Endothelial cell of umbilical vein (primary cell): ENCODE measurements around the gene EYS. TPM values are rescaled to one million over a fixed set of nuclear protein-coding genes. Genes with fewer than 3 reads are reported as not detected.

Source experiments
- BruUV-seq: library from RNA; stranded (reverse); fragments of 400-500 nt; replicated peaks from 2 replicates; lab custom pipeline; 2021; lab: Mats Ljungman, UMichigan
- CTCF ChIA-PET: fragments of 300-600, 350-600 bp; sonication (Branson Sonifier 250); formaldehyde crosslinking; loops from one replicate; lab custom pipeline; 2021; ENCODE audit warnings: antibody characterized with exemption, inconsistent platforms; lab: Charles Lee
- POLR2A ChIA-PET: fragments of 300-600, 350-600 bp; sonication (Branson Sonifier 250); formaldehyde crosslinking; loops from one replicate; lab custom pipeline; 2021; ENCODE audit warnings: antibody characterized with exemption, inconsistent platforms; lab: Charles Lee
- DNase-seq: peaks from one replicate; pipeline ENCODE4 v3.0.0-alpha.2; 2011; ENCODE audit warnings: low read depth, low spot score
- FAIRE-seq: peaks from 2 replicates; lab custom pipeline; 2011; peaks lifted over from hg19 to GRCh38; lab: Jason Lieb, UNC
- H2AFZ ChIP-seq: 2 replicates; pipeline ENCODE4 v1.6.0; 2012; ENCODE audit warnings: low read depth, low read length, control low read depth, inconsistent platforms
- H3K27ac ChIP-seq: 2 replicates; pipeline ENCODE4 v1.5.1; 2011; ENCODE audit warnings: low read depth, mild to moderate bottlenecking, control low read depth, low read length, moderate library complexity; ENCODE audit not compliant: insufficient read depth
- H3K27me3 ChIP-seq, 2 experiments: 2 replicates each; pipeline versions ENCODE4 v1.6.0 to v1.6.1; 2011; ENCODE audit warnings: low read length in 2 of 2, mixed read lengths in 1 of 2; ENCODE audit not compliant: control insufficient read depth in 2 of 2, insufficient read depth in 2 of 2
- H3K36me3 ChIP-seq, 2 experiments: 2 replicates in 1 of 2; 3 replicates in 1 of 2; pipeline ENCODE4 v1.5.1; 2011; ENCODE audit warnings: low read length in 2 of 2, mild to moderate bottlenecking in 1 of 2, moderate library complexity in 1 of 2; ENCODE audit not compliant: control insufficient read depth in 2 of 2, insufficient read depth in 2 of 2; ENCODE audit errors: extremely low read depth in 1 of 2
- H3K4me1 ChIP-seq: 3 replicates; pipeline ENCODE4 v1.5.1; 2011; ENCODE audit warnings: mild to moderate bottlenecking, low read length; ENCODE audit not compliant: control insufficient read depth, insufficient read depth; ENCODE audit errors: extremely low read depth
- H3K4me2 ChIP-seq: 2 replicates; pipeline ENCODE4 v1.6.1; 2011; ENCODE audit warnings: low read length, control low read depth, mixed read lengths; ENCODE audit not compliant: insufficient read depth
- H3K4me3 ChIP-seq, 3 experiments: fragments of 200-600 bp in 1 of 3; sonication (generic), shearing (Covaris generic) in 1 of 3; replicated peaks in 1 of 3; 2 replicates each; pipeline ENCODE4 v1.5.1; 2011 to 2016; ENCODE audit warnings: control low read depth in 3 of 3, low read length in 3 of 3, mild to moderate bottlenecking in 2 of 3, inconsistent platforms in 1 of 3, low read depth in 1 of 3, moderate library complexity in 1 of 3; ENCODE audit not compliant: insufficient read depth in 1 of 3
- H3K79me2 ChIP-seq: 2 replicates; pipeline ENCODE4 v1.6.0; 2012; ENCODE audit warnings: low read length, inconsistent platforms; ENCODE audit not compliant: control insufficient read depth, insufficient read depth
- H3K9ac ChIP-seq: replicated peaks from 2 replicates; pipeline ENCODE3; 2011; ENCODE audit warnings: low read length, control low read depth; ENCODE audit not compliant: insufficient read depth; ENCODE audit errors: extremely low read depth
- H3K9me1 ChIP-seq: replicated peaks from 3 replicates; pipeline ENCODE4 v1.6.0; 2011; ENCODE audit warnings: mild to moderate bottlenecking, low read length; ENCODE audit not compliant: control insufficient read depth, insufficient read depth; ENCODE audit errors: extremely low read depth
- H3K9me3 ChIP-seq: replicated peaks from 2 replicates; pipeline ENCODE4 v1.5.1; 2012; ENCODE audit warnings: low read length, inconsistent platforms; ENCODE audit not compliant: control insufficient read depth, insufficient read depth
- H4K20me1 ChIP-seq: replicated peaks from 2 replicates; pipeline ENCODE3; 2011; ENCODE audit warnings: mild to moderate bottlenecking, low read length; ENCODE audit not compliant: control insufficient read depth, insufficient read depth; ENCODE audit errors: extremely low read depth
- CTCF ChIP-seq, 2 donors: IDR thresholded peaks; 1 replicate in 1 of 2; 2 replicates in 1 of 2; pipeline ENCODE4 v1.5.1; 2011; ENCODE audit warnings: low read length in 2 of 2, mild to moderate bottlenecking in 2 of 2, moderate library complexity in 2 of 2, control low read depth in 1 of 2, inconsistent platforms in 1 of 2, low read depth in 1 of 2; ENCODE audit not compliant: insufficient read depth in 1 of 2; ENCODE audit errors: extremely low read depth in 1 of 2
- EZH2 ChIP-seq: IDR thresholded peaks from 2 replicates; pipeline ENCODE4 v1.6.1; 2012; ENCODE audit warnings: borderline replicate concordance, low read depth, mild to moderate bottlenecking, moderate library complexity, low read length, inconsistent platforms; ENCODE audit not compliant: severe bottlenecking
- FOS ChIP-seq: IDR thresholded peaks from 2 replicates; pipeline ENCODE4 v1.6.1; 2011; ENCODE audit warnings: mild to moderate bottlenecking, low read length, moderate library complexity, borderline replicate concordance; ENCODE audit not compliant: insufficient read depth
- GATA2 ChIP-seq: IDR thresholded peaks from 2 replicates; pipeline ENCODE4 v1.7.0; 2011; ENCODE audit warnings: low read depth, mild to moderate bottlenecking, moderate library complexity, mixed read lengths, low read length; ENCODE audit not compliant: insufficient read length, insufficient read depth
- JUN ChIP-seq: IDR thresholded peaks from 2 replicates; pipeline ENCODE4 v1.6.1; 2011; ENCODE audit warnings: borderline replicate concordance, low read depth; ENCODE audit not compliant: insufficient read length, insufficient read depth
- MYC ChIP-seq: IDR thresholded peaks from one replicate; pipeline ENCODE4 v1.6.1; 2011; ENCODE audit warnings: mild to moderate bottlenecking, low read depth, low read length
- POLR2A ChIP-seq: IDR thresholded peaks from 2 replicates; pipeline ENCODE4 v1.6.1; 2012; ENCODE audit warnings: low read depth, mild to moderate bottlenecking, control low read depth, low read length
- POLR2AphosphoS5 ChIP-seq: IDR thresholded peaks from 2 replicates; pipeline ENCODE4 v1.6.1; 2012; ENCODE audit warnings: low read depth, mild to moderate bottlenecking, control low read depth, low read length, moderate library complexity; ENCODE audit not compliant: insufficient read depth
- dilution Hi-C: fragments of 300-500 bp; cut with MboI; formaldehyde crosslinking; loops from one replicate; pipeline ENCODE4 v1.15.0; 2019; ENCODE audit warnings: low sequenced_read_pairs; ENCODE audit not compliant: extremely low pct_ligation_motif_present
- intact Hi-C: fragments of 100-400 bp; cut with micrococcal nuclease; formaldehyde crosslinking; loops from one replicate; pipeline ENCODE4 v1.10.0; 2022
- polyA plus RNA-seq, 4 experiments: library from polyadenylated mRNA; depleted of rRNA in 3 of 4; stranded (reverse) in 3 of 4; unstranded in 1 of 4; fragments of >200 nt; gene quantifications; 2 replicates each; pipeline versions ENCODE4 v1.2.1 to v1.2.3, GENCODE V29; 2011 to 2012; ENCODE audit warnings: missing spikeins in 1 of 4
- total RNA-seq: library from RNA; stranded (reverse); gene quantifications from 2 replicates; pipeline ENCODE4 v1.2.3, GENCODE V29; 2021
- TF ChIP-seq, protein P1 (sequence below): IDR thresholded peaks from 2 replicates; pipeline ENCODE4 v1.6.1; 2011; ENCODE audit not compliant: insufficient read depth, insufficient read length

EYS gene
- total and polyA plus RNA-seq, 2 donors (not counting 3 experiments of a cell fraction or from before 2014, with no cell fraction given): 0.01 to 0.27 TPM

DNA sequence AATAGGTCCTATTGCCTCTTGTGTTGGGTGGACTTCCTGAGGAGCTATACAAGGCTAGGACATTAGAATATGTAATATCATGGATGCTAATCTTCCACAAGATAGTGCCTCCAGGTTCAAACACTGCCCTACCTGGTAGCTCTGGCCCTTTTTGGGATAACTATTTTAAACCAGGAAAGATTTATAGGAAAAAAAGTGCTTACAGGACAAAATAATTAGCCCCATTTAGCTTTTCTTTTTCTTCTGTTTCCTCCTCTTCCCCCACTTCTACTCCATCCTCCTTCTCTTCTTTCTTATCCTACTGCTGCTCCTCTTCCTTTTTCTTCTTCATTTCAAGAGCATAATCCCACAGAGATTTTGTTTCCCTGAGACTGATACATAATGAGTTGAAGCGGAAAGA is 1104.0 kb downstream of the EYS start:
- intact Hi-C loops: no loop called here
- no TSS peak for BruUV-seq
- Histone ChIP-seq H3K9ac (no peak overlapping the region), H3K36me3 (no peaks in the 10 kb centered on the region), H3K27me3 (no peaks in the 10 kb centered on the region), H3K79me2 (no peaks in the 10 kb centered on the region), H3K4me2 (no peak overlapping the region), H3K9me3 (no peaks in the 10 kb centered on the region), H2AFZ (no peak overlapping the region), H4K20me1 (no peaks in the 10 kb centered on the region), H3K4me1 (no peaks in the 10 kb centered on the region), H3K4me3 (no peak overlapping the region), H3K27ac (no peak overlapping the region), H3K9me1 (no peaks in the 10 kb centered on the region)
- dilution Hi-C loops: no loop called here
- CTCF ChIA-PET: no interaction called here
- DNase-seq (no peak), FAIRE-seq (no peak)
- POLR2A ChIA-PET: no interaction called here
- TF ChIP-seq GATA2 (no peak), POLR2A (no peak), EZH2 (no peak), JUN (no peak)

GRCh38 chr6:64591676-64592036 is 1115.4 kb downstream of the EYS start:
- Histone ChIP-seq H3K27me3 (no peaks in the 10 kb centered on the region), H4K20me1 (no peaks in the 10 kb centered on the region), H3K36me3 (no peaks in the 10 kb centered on the region), H3K4me3 (no peak overlapping the region), H3K9me1 (no peaks in the 10 kb centered on the region), H3K9ac (no peak overlapping the region), H3K4me2 (no peak overlapping the region), H3K79me2 (no peaks in the 10 kb centered on the region), H3K27ac (no peak overlapping the region), H2AFZ (no peak overlapping the region), H3K4me1 (no peaks in the 10 kb centered on the region), H3K9me3 (no peaks in the 10 kb centered on the region)
- no TSS peak for BruUV-seq
- CTCF ChIA-PET: no interaction called here
- DNase-seq (no peak), FAIRE-seq (no peak)
- POLR2A ChIA-PET: no interaction called here
- no peak for TF ChIP-seq CTCF (IDR thresholded peaks at IDR 0.05; ENCODE audit: extremely low read depth in 1 of 2, insufficient read depth in 1 of 2, low read depth in 1 of 2, low read length in 2 of 2)
- TF ChIP-seq GATA2: no peak
- TF ChIP-seq, protein P1, sequence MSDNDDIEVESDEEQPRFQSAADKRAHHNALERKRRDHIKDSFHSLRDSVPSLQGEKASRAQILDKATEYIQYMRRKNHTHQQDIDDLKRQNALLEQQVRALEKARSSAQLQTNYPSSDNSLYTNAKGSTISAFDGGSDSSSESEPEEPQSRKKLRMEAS: no peak
- TF ChIP-seq JUN: no peak
- TF ChIP-seq POLR2AphosphoS5: no peak
- TF ChIP-seq POLR2A: no peak
- no peak for TF ChIP-seq EZH2
- no peak for TF ChIP-seq MYC
- TF ChIP-seq FOS: no peak
- dilution Hi-C loops (no loop called here), intact Hi-C loops (no loop called here)
